Activated CD8-positive, alpha-beta memory T cell treated with anti-CD3 and anti-CD28 coated beads for 4 hours (primary cell): ENCODE measurements around the gene NRTN.
"Not testable (repeated sequence)": the region's sequence is repeated elsewhere in the genome, so short reads cannot be mapped to it uniquely, and the experiment has no call there.

Source experiments
- DNase-seq, 2 donors: peaks; one replicate each; pipeline ENCODE4 v3.0.0-alpha.2; 2020; ENCODE audit warnings: low read depth in 2 of 2

The NRTN gene

GRCh38 chr19:5837761-5838352 lies 33.0 kb downstream of the NRTN start:
- no peak for DNase-seq

- DNase-seq = no peak
These were observed 33.6 kb downstream of the NRTN start for GRCh38 chr19:5838353-5839064.

- no peak for DNase-seq
These were observed 34.5 kb downstream of the NRTN start, which contains the start of gene FUT6 for GRCh38 chr19:5839065-5840017. Gene FUT6 (minus strand): TSS chr19:5839702. CDS start chr19:5832567, 7,135 bp downstream.

GRCh38 chr19:5841735-5842111 lies 36.9 kb downstream of the NRTN start:
- not testable (repeated sequence) for DNase-seq

- no peak for DNase-seq
These were observed 38.5 kb downstream of the NRTN start for GRCh38 chr19:5843295-5843927.

- no peak for DNase-seq
These were observed 39.9 kb downstream of the NRTN start for GRCh38 chr19:5844456-5845433.

- not testable (repeated sequence) for DNase-seq
These were observed 43.0 kb downstream of the NRTN start for GRCh38 chr19:5847846-5848245.

- DNase-seq = not testable (repeated sequence)
These were observed 43.8 kb downstream of the NRTN start for GRCh38 chr19:5848621-5849020.

GRCh38 chr19:5850189-5850588 lies 45.3 kb downstream of the NRTN start:
- no peak for DNase-seq

- no peak for DNase-seq
These were observed 46.0 kb downstream of the NRTN start for GRCh38 chr19:5850743-5851293.

- no peak for DNase-seq
These were observed 46.4 kb downstream of the NRTN start, which contains the start of gene FUT3 for GRCh38 chr19:5851302-5851701. Gene FUT3 (minus strand): TSS chr19:5851449.

- DNase-seq = not testable (repeated sequence)
These were observed 49.3 kb downstream of the NRTN start for GRCh38 chr19:5854121-5854520.

GRCh38 chr19:5855151-5855550 lies 50.3 kb downstream of the NRTN start:
- DNase-seq = not testable (repeated sequence)

- DNase-seq = no peak
These were observed 52.6 kb downstream of the NRTN start for GRCh38 chr19:5857203-5858081.

GRCh38 chr19:5863030-5863665 lies 58.3 kb downstream of the NRTN start:
- no peak for DNase-seq

- no peak for DNase-seq
These were observed 59.3 kb downstream of the NRTN start for GRCh38 chr19:5864013-5864720.

GRCh38 chr19:5864725-5865486 lies 60.0 kb downstream of the NRTN start:
- DNase-seq = no peak
